ENCODE measurements around the gene MIF4GD.

The MIF4GD gene

GRCh38 chr17:75270966-75271232, at the start of gene MIF4GD:
Gene MIF4GD, minus strand, starts transcription at chr17:75271231. Its CDS starts 1,036 bp downstream, at chr17:75270195.
- no peak for TF ChIP-seq GATA2 (IDR thresholded peaks at IDR 0.05; ENCODE audit: low read depth, low read length)
- no peak for TF ChIP-seq GATA3 (IDR thresholded peaks at IDR 0.05; ENCODE audit: low read depth, low read length)

GRCh38 chr17:75319904-75320691, 49.1 kb upstream of the MIF4GD start:
- no peak for TF ChIP-seq GATA3 (IDR thresholded peaks at IDR 0.05; ENCODE audit: low read depth, low read length)
- no peak for TF ChIP-seq GATA2 (IDR thresholded peaks at IDR 0.05; ENCODE audit: low read depth, low read length)

- TF ChIP-seq GATA3 (IDR thresholded peaks at IDR 0.05; ENCODE audit: low read depth, low read length), result no peak
- no peak for TF ChIP-seq GATA2 (IDR thresholded peaks at IDR 0.05; ENCODE audit: low read depth, low read length)
Measured at GRCh38 chr17:75318615-75319222, 47.7 kb upstream of the MIF4GD start.

GRCh38 chr17:75318211-75318610, 47.2 kb upstream of the MIF4GD start:
- TF ChIP-seq GATA3 (IDR thresholded peaks at IDR 0.05; ENCODE audit: low read depth, low read length) (no peak), GATA2 (IDR thresholded peaks at IDR 0.05; ENCODE audit: low read depth, low read length) (no peak)

- no peak for TF ChIP-seq GATA2 (IDR thresholded peaks at IDR 0.05; ENCODE audit: low read depth, low read length)
- TF ChIP-seq GATA3 (IDR thresholded peaks at IDR 0.05; ENCODE audit: low read depth, low read length), result no peak
Measured at GRCh38 chr17:75317671-75318070, 46.6 kb upstream of the MIF4GD start.

GRCh38 chr17:75316253-75316652, 45.2 kb upstream of the MIF4GD start:
- TF ChIP-seq GATA3 (IDR thresholded peaks at IDR 0.05; ENCODE audit: low read depth, low read length) (no peak), GATA2 (IDR thresholded peaks at IDR 0.05; ENCODE audit: low read depth, low read length) (no peak)

- TF ChIP-seq GATA2 (IDR thresholded peaks at IDR 0.05; ENCODE audit: low read depth, low read length) (no peak), GATA3 (IDR thresholded peaks at IDR 0.05; ENCODE audit: low read depth, low read length) (no peak)
Measured at GRCh38 chr17:75315541-75316243, 44.7 kb upstream of the MIF4GD start.

GRCh38 chr17:75313941-75314551, 43.0 kb upstream of the MIF4GD start:
- no peak for TF ChIP-seq GATA2 (IDR thresholded peaks at IDR 0.05; ENCODE audit: low read depth, low read length)
- no peak for TF ChIP-seq GATA3 (IDR thresholded peaks at IDR 0.05; ENCODE audit: low read depth, low read length)

GRCh38 chr17:75308732-75309629, 38.0 kb upstream of the MIF4GD start:
- TF ChIP-seq GATA3 (IDR thresholded peaks at IDR 0.05; ENCODE audit: low read depth, low read length), result no peak
- no peak for TF ChIP-seq GATA2 (IDR thresholded peaks at IDR 0.05; ENCODE audit: low read depth, low read length)

- TF ChIP-seq GATA2 (IDR thresholded peaks at IDR 0.05; ENCODE audit: low read depth, low read length) (no peak), GATA3 (IDR thresholded peaks at IDR 0.05; ENCODE audit: low read depth, low read length) (no peak)
Measured at GRCh38 chr17:75307957-75308731, 37.1 kb upstream of the MIF4GD start.

GRCh38 chr17:75301502-75302206, 30.6 kb upstream of the MIF4GD start:
- TF ChIP-seq GATA3 (IDR thresholded peaks at IDR 0.05; ENCODE audit: low read depth, low read length) (no peak), GATA2 (IDR thresholded peaks at IDR 0.05; ENCODE audit: low read depth, low read length) (no peak)

GRCh38 chr17:75301049-75301448, 30.0 kb upstream of the MIF4GD start:
- TF ChIP-seq GATA2 (IDR thresholded peaks at IDR 0.05; ENCODE audit: low read depth, low read length) (no peak), GATA3 (IDR thresholded peaks at IDR 0.05; ENCODE audit: low read depth, low read length) (no peak)

Measured in SH-SY5Y (cell line).